ENCODE data around the gene TBKBP1.

Gene TBKBP1

GRCh38 chr17:47713980-47714700 lies 20.2 kb downstream of the TBKBP1 start:
- TF ChIP-seq, protein P1, sequence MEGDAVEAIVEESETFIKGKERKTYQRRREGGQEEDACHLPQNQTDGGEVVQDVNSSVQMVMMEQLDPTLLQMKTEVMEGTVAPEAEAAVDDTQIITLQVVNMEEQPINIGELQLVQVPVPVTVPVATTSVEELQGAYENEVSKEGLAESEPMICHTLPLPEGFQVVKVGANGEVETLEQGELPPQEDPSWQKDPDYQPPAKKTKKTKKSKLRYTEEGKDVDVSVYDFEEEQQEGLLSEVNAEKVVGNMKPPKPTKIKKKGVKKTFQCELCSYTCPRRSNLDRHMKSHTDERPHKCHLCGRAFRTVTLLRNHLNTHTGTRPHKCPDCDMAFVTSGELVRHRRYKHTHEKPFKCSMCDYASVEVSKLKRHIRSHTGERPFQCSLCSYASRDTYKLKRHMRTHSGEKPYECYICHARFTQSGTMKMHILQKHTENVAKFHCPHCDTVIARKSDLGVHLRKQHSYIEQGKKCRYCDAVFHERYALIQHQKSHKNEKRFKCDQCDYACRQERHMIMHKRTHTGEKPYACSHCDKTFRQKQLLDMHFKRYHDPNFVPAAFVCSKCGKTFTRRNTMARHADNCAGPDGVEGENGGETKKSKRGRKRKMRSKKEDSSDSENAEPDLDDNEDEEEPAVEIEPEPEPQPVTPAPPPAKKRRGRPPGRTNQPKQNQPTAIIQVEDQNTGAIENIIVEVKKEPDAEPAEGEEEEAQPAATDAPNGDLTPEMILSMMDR (IDR thresholded peaks at IDR 0.05): no peak
- Histone ChIP-seq H3K36me3 (peaks cover 13 to 25% (median 21%) of the 10 kb centered on the region in 3 donors), H3K4me3 (no peak overlapping the region), H3K4me1 (peaks cover 0 to 2% (median under 1%) of the 10 kb centered on the region in 4 donors), H3K27ac (no peak overlapping the region), H3K9me3 (no peaks in the 10 kb centered on the region), H3K27me3 (peaks cover 0 to 59% of the 10 kb centered on the region in 2 donors)
- no peak for DNase-seq
- intact Hi-C loops (cut with DNase I; ENCODE audit: low total_unique reads): no loop called here

DNA sequence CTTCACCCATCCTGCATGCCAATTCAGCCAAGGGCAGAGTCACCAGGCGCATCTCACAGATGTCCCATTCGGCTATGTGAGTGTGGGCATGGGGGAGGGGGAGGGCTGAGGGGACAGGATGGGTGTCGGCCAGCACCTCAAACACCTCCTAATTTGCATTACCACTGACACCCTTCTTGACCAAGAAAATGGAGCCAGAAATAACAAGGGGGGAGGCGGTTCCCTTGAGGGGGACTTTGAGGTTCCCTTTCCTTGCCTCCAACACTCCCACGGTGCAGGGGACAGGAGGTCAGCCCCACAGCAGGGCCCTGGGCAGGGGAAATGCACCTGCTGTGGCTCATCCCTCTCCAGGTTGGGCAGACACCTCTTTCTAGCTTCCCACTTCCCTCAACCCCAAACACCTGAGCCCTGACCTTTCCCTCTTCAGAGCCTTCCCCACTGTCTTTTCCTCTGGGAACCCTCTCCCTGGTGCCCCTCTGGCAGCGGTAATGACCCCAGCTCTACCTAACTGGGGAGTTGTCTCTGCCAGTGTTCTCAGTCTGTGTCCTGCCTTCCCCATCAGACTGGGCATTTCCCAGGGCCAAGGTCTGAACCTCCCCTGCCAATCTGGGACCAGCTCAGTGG lies 20.9 kb downstream of the TBKBP1 start:
- Histone ChIP-seq H3K27me3 (peaks cover 0 to 66% of the 10 kb centered on the region in 2 donors), H3K36me3 (peaks cover 13 to 19% (median 19%) of the 10 kb centered on the region in 3 donors), H3K4me3 (no peak overlapping the region), H3K27ac (no peak overlapping the region), H3K9me3 (no peaks in the 10 kb centered on the region), H3K4me1 (no peaks in the 10 kb centered on the region)
- intact Hi-C loops (cut with DNase I; ENCODE audit: low total_unique reads): no loop called here
- DNase-seq: no peak
- TF ChIP-seq, protein P1 (IDR thresholded peaks at IDR 0.05): no peak

GRCh38 chr17:47715669-47716325 lies 21.8 kb downstream of the TBKBP1 start:
- intact Hi-C loops (cut with DNase I; ENCODE audit: low total_unique reads): no loop called here
- DNase-seq: no peak
- Histone ChIP-seq H3K27me3 (peaks cover 0 to 75% of the 10 kb centered on the region in 2 donors), H3K27ac (no peak overlapping the region), H3K4me1 (no peaks in the 10 kb centered on the region), H3K4me3 (no peak overlapping the region), H3K9me3 (no peaks in the 10 kb centered on the region), H3K36me3 (peaks cover 7 to 10% (median 10%) of the 10 kb centered on the region in 3 donors)
- TF ChIP-seq, protein P1 (IDR thresholded peaks at IDR 0.05): no peak

DNA sequence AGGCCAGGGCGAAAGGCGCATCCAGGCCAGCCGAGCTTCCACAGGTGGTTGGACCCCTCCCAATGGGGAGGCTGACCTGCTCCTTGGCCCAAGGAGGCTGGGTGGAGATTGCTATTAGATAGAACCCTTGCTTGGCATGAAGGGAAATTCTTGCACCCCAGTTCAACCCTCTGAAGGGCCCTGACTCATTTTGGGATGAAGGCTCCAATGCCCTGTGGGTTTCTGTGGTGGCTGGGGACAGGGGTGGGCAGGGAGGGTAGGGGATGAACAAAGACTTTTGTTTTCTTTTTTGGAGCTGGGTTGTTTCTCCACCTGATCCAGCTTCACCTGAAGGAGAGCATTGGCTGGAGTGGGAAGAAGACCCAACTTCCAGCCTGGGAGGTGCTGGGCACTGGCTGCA lies 22.4 kb downstream of the TBKBP1 start:
- Histone ChIP-seq H3K4me1 (peaks cover 0 to 5% (median 4%) of the 10 kb centered on the region in 4 donors), H3K4me3 (no peak overlapping the region), H3K27ac (no peak overlapping the region), H3K27me3 (peaks cover 0 to 81% of the 10 kb centered on the region in 2 donors), H3K9me3 (no peaks in the 10 kb centered on the region), H3K36me3 (peaks cover 3 to 4% (median 4%) of the 10 kb centered on the region in 3 donors)
- DNase-seq: no peak
- TF ChIP-seq, protein P1 (IDR thresholded peaks at IDR 0.05): no peak
- intact Hi-C loops (cut with DNase I; ENCODE audit: low total_unique reads): no loop called here

GRCh38 chr17:47717261-47717697 lies 23.3 kb downstream of the TBKBP1 start:
- TF ChIP-seq, protein P1 (IDR thresholded peaks at IDR 0.05): no peak
- H3K9me3 ChIP-seq: no peaks in the 10 kb centered on the region
- H3K4me3 ChIP-seq: no peak overlapping the region
- H3K36me3 ChIP-seq: no peaks in the 10 kb centered on the region
- H3K4me1 ChIP-seq: peaks cover 0 to 13% (median 7%) of the 10 kb centered on the region in 4 donors
- intact Hi-C loops (cut with DNase I; ENCODE audit: low total_unique reads): no loop called here
- H3K27me3 ChIP-seq: peaks cover 0 to 90% of the 10 kb centered on the region in 2 donors
- H3K27ac ChIP-seq: no peak overlapping the region
- DNase-seq: no peak

Data from tibial artery (tissue), 4 donors.